Lung (tissue), 12 donors: Measurements from ENCODE around the gene PEPD. TPM values are rescaled to one million over a fixed set of nuclear protein-coding genes. Genes with fewer than 3 reads are reported as not detected.

ENCODE experiments used
- ATAC-seq: fragments of 200-7000 bp; cut with Tn5 transposase; one replicate; pipeline ENCODE4 v1.9.1; 2020; ENCODE audit warnings: moderate number of reproducible peaks; ENCODE audit not compliant: insufficient read depth, low FRiP score
- DNase-seq, 3 donors: peaks; one replicate each; pipeline ENCODE4 v3.0.0-alpha.2; 2013 to 2017
- H3K27ac ChIP-seq, 2 donors: one replicate each; pipeline ENCODE4 v1.5.1; 2013; ENCODE audit warnings: mild to moderate bottlenecking in 2 of 2, moderate library complexity in 2 of 2, control low read depth in 1 of 2, inconsistent platforms in 1 of 2, low read depth in 1 of 2, low read length in 1 of 2
- H3K27me3 ChIP-seq, 3 donors: one replicate each; pipeline ENCODE4 v1.5.1; 2013; ENCODE audit warnings: low read length in 2 of 3; ENCODE audit not compliant: control insufficient read depth in 3 of 3, insufficient read depth in 3 of 3
- H3K36me3 ChIP-seq, 4 donors: one replicate each; pipeline ENCODE4 v1.5.1; 2013; ENCODE audit warnings: low read length in 4 of 4, mild to moderate bottlenecking in 1 of 4, moderate library complexity in 1 of 4; ENCODE audit not compliant: control insufficient read depth in 4 of 4, insufficient read depth in 4 of 4
- H3K4me1 ChIP-seq, 5 donors: one replicate each; pipeline ENCODE4 v1.5.1; 2013; ENCODE audit warnings: low read length in 5 of 5, mild to moderate bottlenecking in 2 of 5, moderate library complexity in 1 of 5; ENCODE audit not compliant: control insufficient read depth in 5 of 5, insufficient read depth in 5 of 5
- H3K4me3 ChIP-seq: one replicate; pipeline ENCODE4 v1.5.1; 2013; ENCODE audit warnings: mild to moderate bottlenecking, control low read depth, moderate library complexity
- H3K9ac ChIP-seq, 2 donors: one replicate each; pipeline ENCODE4 v1.5.1; 2013; ENCODE audit warnings: low read length in 2 of 2, control low read depth in 1 of 2; ENCODE audit not compliant: insufficient read depth in 1 of 2
- H3K9me3 ChIP-seq, 4 donors: one replicate each; pipeline ENCODE4 v1.5.1; 2013; ENCODE audit warnings: low read length in 3 of 4, mild to moderate bottlenecking in 1 of 4, moderate library complexity in 1 of 4; ENCODE audit not compliant: control insufficient read depth in 4 of 4, insufficient read depth in 3 of 4
- CTCF ChIP-seq: IDR thresholded peaks from 2 replicates; pipeline ENCODE4 v1.5.1; 2012; ENCODE audit warnings: mild to moderate bottlenecking; ENCODE audit errors: control extremely low read depth, extremely low read depth
- WGBS, 2 donors: extraction: QIAGEN DNeasy Blood & Tissue Kit; methylation state at CpG; one replicate each; pipeline ENCODE4 v1.1.7; 2013; 5-methylcytosine and 5-hydroxymethylcytosine counted together
- polyA plus RNA-seq, 2 donors: library from polyadenylated mRNA; stranded (reverse); fragments of 200-250 nt; gene quantifications; one replicate each; pipeline ENCODE4 v1.2.1, GENCODE V29; 2013
- total RNA-seq, 2 donors: library from RNA; depleted of rRNA in 1 of 2; stranded (reverse); fragments of >200 nt in 1 of 2; gene quantifications; one replicate each; pipeline ENCODE4 v1.2.1, GENCODE V29; 2014 to 2021
- donor health status: control.
- donor health status: control.
- donor health status: Bipolar disorder and iron deficiency.
- donor health status: healthy.
- donor health status: DM: yes; HTN: yes; CAD: no.

The PEPD gene
- total and polyA plus RNA-seq, 4 donors: 29.6 to 88.2 (median 73.4) TPM

- 83 to 90% methylated on average over 4 of the region's 4 CpGs for WGBS, 2 donors
- DNase-seq (no peak), ATAC-seq (no peak)
- Histone ChIP-seq H3K27me3 (no peaks in the 10 kb centered on the region), H3K4me3 (no peak overlapping the region), H3K36me3 (no peaks in the 10 kb centered on the region), H3K27ac (no peak overlapping the region), H3K4me1 (peaks cover 5 to 16% (median 9%) of the 10 kb centered on the region in 5 donors), H3K9me3 (no peaks in the 10 kb centered on the region), H3K9ac (no peak overlapping the region)
- no peak for TF ChIP-seq CTCF
Measured at GRCh38 chr19:33520048-33520643, 1.4 kb downstream of the PEPD start.

DNA sequence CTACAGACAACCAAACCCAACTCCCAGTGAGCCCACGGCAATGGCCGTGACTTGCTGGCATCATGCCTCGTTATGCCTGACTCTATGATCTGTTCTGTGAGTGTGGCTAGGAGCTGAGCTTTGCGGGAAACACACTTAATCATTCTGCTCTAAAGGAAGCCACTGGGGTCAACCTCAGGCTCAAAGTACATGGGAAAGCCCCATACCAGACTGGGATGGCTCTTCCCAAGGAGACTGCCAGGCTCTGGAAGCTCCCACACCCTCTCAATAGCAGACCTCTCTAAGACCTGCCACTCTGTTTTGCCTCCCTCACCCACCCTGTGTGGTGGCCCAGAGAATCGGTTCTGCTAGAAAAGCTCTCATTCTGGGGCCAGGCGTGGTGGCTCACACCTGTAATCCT lies 2.2 kb downstream of the PEPD start:
- Histone ChIP-seq H3K4me3 (no peak overlapping the region), H3K4me1 (peaks cover 5 to 17% (median 9%) of the 10 kb centered on the region in 5 donors), H3K9ac (no peak overlapping the region), H3K27ac (no peak overlapping the region), H3K27me3 (no peaks in the 10 kb centered on the region), H3K9me3 (no peaks in the 10 kb centered on the region), H3K36me3 (no peaks in the 10 kb centered on the region)
- no peak for TF ChIP-seq CTCF
- 85 to 90% methylated on average over 6 of the region's 6 CpGs for WGBS, 2 donors
- ATAC-seq (no peak), DNase-seq (no peak)

- no peaks in the 10 kb centered on the region for H3K27me3 ChIP-seq
- peaks cover 5 to 17% (median 9%) of the 10 kb centered on the region in 5 donors for H3K4me1 ChIP-seq
- no peaks in the 10 kb centered on the region for H3K36me3 ChIP-seq
- no peak overlapping the region for H3K4me3 ChIP-seq
- H3K27ac ChIP-seq: no peak overlapping the region
- TF ChIP-seq CTCF: no peak
- H3K9me3 ChIP-seq: no peaks in the 10 kb centered on the region
- WGBS, 2 donors: 75 to 82% methylated on average over 5 of the region's 5 CpGs
- H3K9ac ChIP-seq: no peak overlapping the region
- ATAC-seq (no peak), DNase-seq (no peak)
Measured at GRCh38 chr19:33518541-33518940, 3.0 kb downstream of the PEPD start.

GRCh38 chr19:33517922-33518321 lies 3.7 kb downstream of the PEPD start:
- ATAC-seq: no peak
- no peak overlapping the region for H3K27ac ChIP-seq
- WGBS, 2 donors: 93 to 96% methylated on average over 9 of the region's 9 CpGs

More at GRCh38 chr19:33517922-33518321, 3.7 kb downstream of the PEPD start:
- Histone ChIP-seq H3K4me3 (no peak overlapping the region), H3K9me3 (no peaks in the 10 kb centered on the region), H3K36me3 (no peaks in the 10 kb centered on the region), H3K27me3 (no peaks in the 10 kb centered on the region), H3K4me1 (peaks cover 5 to 17% (median 9%) of the 10 kb centered on the region in 5 donors), H3K9ac (no peak overlapping the region)
- DNase-seq: no peak
- TF ChIP-seq CTCF: no peak
